Trophoblast cell (in vitro differentiated cells and primary cell): ENCODE data around the gene ORC6.
"Not testable (repeated sequence)": the region's sequence is repeated elsewhere in the genome, so short reads cannot be mapped to it uniquely, and the experiment has no call there.

Experiments used
- DNase-seq, 2 donors: peaks; one replicate each; pipeline ENCODE4 v3.0.0-alpha.2; 2016
- H2AFZ ChIP-seq: 2 replicates; pipeline ENCODE4 v1.6.1; 2013; ENCODE audit warnings: low read length, moderate library complexity, mild to moderate bottlenecking; ENCODE audit not compliant: insufficient read depth, poor library complexity
- H2AK5ac ChIP-seq: 2 replicates; pipeline ENCODE4 v1.6.1; 2013; ENCODE audit warnings: mild to moderate bottlenecking, low read length
- H2BK120ac ChIP-seq: 2 replicates; pipeline ENCODE4 v1.6.1; 2013; ENCODE audit warnings: low read length, mild to moderate bottlenecking, moderate library complexity; ENCODE audit not compliant: insufficient read depth, poor library complexity
- H2BK12ac ChIP-seq: 2 replicates; pipeline ENCODE4 v1.6.1; 2013; ENCODE audit warnings: mild to moderate bottlenecking, low read length, moderate library complexity
- H2BK5ac ChIP-seq: 2 replicates; pipeline ENCODE4 v1.6.1; 2013; ENCODE audit warnings: low read length, low read depth, moderate library complexity, mild to moderate bottlenecking; ENCODE audit not compliant: poor library complexity
- H3K14ac ChIP-seq: 2 replicates; pipeline ENCODE4 v1.6.1; 2013; ENCODE audit warnings: mild to moderate bottlenecking, low read length
- H3K18ac ChIP-seq: 2 replicates; pipeline ENCODE4 v1.6.1; 2013; ENCODE audit warnings: mild to moderate bottlenecking, low read length
- H3K23ac ChIP-seq: 2 replicates; pipeline ENCODE4 v1.6.1; 2013; ENCODE audit warnings: low read length
- H3K27ac ChIP-seq: 2 replicates; pipeline ENCODE4 v1.5.1; 2013; ENCODE audit warnings: low read depth, mild to moderate bottlenecking, inconsistent platforms, low read length, moderate library complexity
- H3K27me3 ChIP-seq: 2 replicates; pipeline ENCODE4 v1.6.1; 2013; ENCODE audit warnings: inconsistent platforms, mild to moderate bottlenecking, low read length, moderate library complexity; ENCODE audit not compliant: insufficient read depth
- H3K36me3 ChIP-seq, 2 experiments: 1 replicate in 1 of 2; 2 replicates in 1 of 2; pipeline ENCODE4 v1.6.1; 2013; ENCODE audit warnings: low read length in 2 of 2, mild to moderate bottlenecking in 2 of 2, moderate library complexity in 1 of 2; ENCODE audit not compliant: insufficient read depth in 2 of 2, control insufficient read depth in 1 of 2
- H3K4ac ChIP-seq: 2 replicates; pipeline ENCODE4 v1.6.1; 2013; ENCODE audit warnings: low read depth, mild to moderate bottlenecking, low read length, moderate library complexity
- H3K4me1 ChIP-seq, 2 experiments: 1 replicate in 1 of 2; 2 replicates in 1 of 2; pipeline ENCODE4 v1.6.1; 2013; ENCODE audit warnings: low read length in 2 of 2, mild to moderate bottlenecking in 2 of 2, moderate library complexity in 1 of 2; ENCODE audit not compliant: insufficient read depth in 2 of 2, control insufficient read depth in 1 of 2
- H3K4me2 ChIP-seq: 2 replicates; pipeline ENCODE4 v1.6.1; 2013; ENCODE audit warnings: inconsistent platforms, mild to moderate bottlenecking, low read length, moderate library complexity
- H3K4me3 ChIP-seq: 2 replicates; pipeline ENCODE4 v1.5.1; 2013; ENCODE audit warnings: mild to moderate bottlenecking, low read depth, low read length, inconsistent platforms
- H3K79me1 ChIP-seq: one replicate; pipeline ENCODE4 v1.6.1; 2013; ENCODE audit warnings: low read length
- H3K79me2 ChIP-seq: 2 replicates; pipeline ENCODE4 v1.6.1; 2013; ENCODE audit warnings: low read length, mild to moderate bottlenecking; ENCODE audit not compliant: control insufficient read depth, insufficient read depth, poor library complexity
- H3K9ac ChIP-seq: 2 replicates; pipeline ENCODE4 v1.6.1; 2013; ENCODE audit warnings: mild to moderate bottlenecking, low read length
- H3K9me3 ChIP-seq: 2 replicates; pipeline ENCODE4 v1.6.1; 2013; ENCODE audit warnings: low read depth, mild to moderate bottlenecking, control low read depth, inconsistent platforms, low read length; ENCODE audit not compliant: insufficient read depth
- H4K12ac ChIP-seq: 2 replicates; pipeline ENCODE4 v1.6.1; 2013; ENCODE audit warnings: low read depth, mild to moderate bottlenecking, low read length, moderate library complexity
- H4K8ac ChIP-seq: 2 replicates; pipeline ENCODE4 v1.6.1; 2013; ENCODE audit warnings: low read depth, mild to moderate bottlenecking, low read length, moderate library complexity
- H4K91ac ChIP-seq: one replicate; pipeline ENCODE4 v1.6.1; 2013; ENCODE audit warnings: low read depth, mild to moderate bottlenecking, low read length, moderate library complexity
- WGBS: extraction: QIAGEN DNeasy Blood & Tissue Kit; methylation state at CpG from one replicate; pipeline ENCODE4 v1.1.7; 2013; ENCODE audit warnings: missing lambda C conversion rate; ENCODE audit not compliant: insufficient read length, insufficient coverage; ENCODE audit errors: extremely low coverage; 5-methylcytosine and 5-hydroxymethylcytosine counted together

ORC6 gene

GRCh38 chr16:46677943-46678342, 11.5 kb upstream of the ORC6 start:
- not testable (repeated sequence) for H3K79me2 ChIP-seq, H3K9ac ChIP-seq, H4K91ac ChIP-seq, H3K4me2 ChIP-seq, H4K12ac ChIP-seq, H3K18ac ChIP-seq, H3K79me1 ChIP-seq, H3K4me1 ChIP-seq, DNase-seq, H2BK12ac ChIP-seq, H3K4me3 ChIP-seq, H2BK120ac ChIP-seq, H2BK5ac ChIP-seq, H3K27ac ChIP-seq, H3K9me3 ChIP-seq, H3K23ac ChIP-seq, H3K27me3 ChIP-seq, H2AFZ ChIP-seq, H3K14ac ChIP-seq, H2AK5ac ChIP-seq, H4K8ac ChIP-seq, H3K4ac ChIP-seq
- H3K36me3 ChIP-seq, result peaks cover 11 to 21% of the 10 kb centered on the region in 2 experiments
- WGBS, result no CpG with 5 or more reads among the region's 1 CpG

- not testable (repeated sequence) for H3K27ac ChIP-seq, H3K4me3 ChIP-seq, H3K27me3 ChIP-seq, H3K9ac ChIP-seq, H3K79me2 ChIP-seq, H3K4ac ChIP-seq, DNase-seq, H3K9me3 ChIP-seq, H2BK12ac ChIP-seq, H2AFZ ChIP-seq, H3K4me1 ChIP-seq, H3K14ac ChIP-seq, H3K23ac ChIP-seq, H4K12ac ChIP-seq, H2BK5ac ChIP-seq, H3K79me1 ChIP-seq, H3K4me2 ChIP-seq, H4K91ac ChIP-seq, H2BK120ac ChIP-seq, H3K18ac ChIP-seq, H4K8ac ChIP-seq, H2AK5ac ChIP-seq
- WGBS, result no CpG with 5 or more reads among the region's 2 CpGs
- H3K36me3 ChIP-seq, result peaks cover 4 to 12% of the 10 kb centered on the region in 2 experiments
Measured at GRCh38 chr16:46681867-46682266, 7.6 kb upstream of the ORC6 start.

DNA sequence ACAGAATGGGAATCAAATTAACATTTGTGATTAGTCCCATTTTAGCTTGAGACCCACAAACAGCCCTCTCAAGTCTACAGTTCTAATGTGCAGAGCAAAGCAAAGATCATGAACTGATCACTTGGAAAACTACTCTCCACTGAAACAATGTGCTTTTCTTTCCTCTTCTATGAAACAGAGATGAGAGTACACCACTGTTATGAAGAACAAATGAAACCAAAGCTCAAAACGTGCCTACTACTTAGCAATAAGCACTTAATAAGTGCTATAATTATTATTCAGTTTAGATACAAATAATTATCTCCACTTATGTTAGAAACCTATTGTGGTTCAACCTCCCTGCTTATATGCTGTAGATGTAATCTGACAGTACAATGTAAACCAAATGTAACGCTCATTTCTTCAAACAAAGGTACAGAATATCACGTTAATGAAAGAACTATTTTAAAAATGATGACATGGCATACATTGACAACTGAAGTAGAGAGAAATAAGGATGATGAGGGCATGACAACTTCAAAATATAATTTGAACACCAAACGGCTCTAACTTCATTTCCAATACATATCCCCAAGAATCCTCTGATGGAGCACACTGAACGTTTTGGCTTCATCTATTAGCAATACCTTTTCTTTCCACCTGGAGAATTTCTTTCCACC, 2.5 kb upstream of the ORC6 start:
- H2BK5ac ChIP-seq, result no peak overlapping the region
- H3K4me2 ChIP-seq, result peak overlapping the region; percentile 76
- H3K4me3 ChIP-seq, result no peak overlapping the region
- no peaks in the 10 kb centered on the region for H3K9me3 ChIP-seq
- no peak overlapping the region for H3K18ac ChIP-seq
- H3K36me3 ChIP-seq, result no peaks in the 10 kb centered on the region
- H3K79me1 ChIP-seq, result peaks cover 14% of the 10 kb centered on the region
- H3K4me1 ChIP-seq, result peaks cover 4 to 13% of the 10 kb centered on the region in 2 experiments
- no peak overlapping the region for H2AFZ ChIP-seq
- no peak overlapping the region for H2AK5ac ChIP-seq
- H3K79me2 ChIP-seq, result peaks cover 19% of the 10 kb centered on the region
- DNase-seq, result no peak
- no peak overlapping the region for H3K23ac ChIP-seq
- H4K8ac ChIP-seq, result no peak overlapping the region
- no peak overlapping the region for H3K9ac ChIP-seq
- no peak overlapping the region for H2BK120ac ChIP-seq
- no peak overlapping the region for H3K27ac ChIP-seq
- no peak overlapping the region for H4K12ac ChIP-seq
- H3K4ac ChIP-seq, result peak overlapping the region; percentile 78
- H3K14ac ChIP-seq, result no peak overlapping the region
- H3K27me3 ChIP-seq, result no peaks in the 10 kb centered on the region
- no peak overlapping the region for H2BK12ac ChIP-seq
- no peak overlapping the region for H4K91ac ChIP-seq
- no CpG with 5 or more reads among the region's 5 CpGs for WGBS

DNA sequence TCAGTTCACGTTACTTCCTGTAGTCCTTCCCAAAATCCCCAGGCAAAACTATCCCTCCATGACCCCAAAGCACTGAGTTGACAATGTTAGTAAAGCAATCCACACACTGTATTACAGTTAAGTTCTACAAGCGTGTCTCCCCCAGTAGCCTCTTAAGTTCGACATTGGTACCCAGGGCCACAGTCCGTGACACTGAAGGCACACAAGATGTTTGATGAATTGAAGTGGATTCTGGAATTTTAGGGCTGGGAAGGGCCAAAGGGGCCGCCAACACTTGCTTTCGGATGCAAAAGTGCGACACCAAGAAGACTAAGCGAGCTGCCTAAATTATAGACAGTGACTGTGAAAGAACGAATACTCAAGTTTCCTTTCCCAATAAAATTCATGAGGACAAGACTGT, 2.0 kb upstream of the ORC6 start:
- Histone ChIP-seq H4K12ac (no peak overlapping the region), H3K4me1 (peaks cover 4 to 13% of the 10 kb centered on the region in 2 experiments), H4K91ac (no peak overlapping the region), H3K18ac (no peak overlapping the region), H3K14ac (no peak overlapping the region), H2BK5ac (no peak overlapping the region), H2AK5ac (no peak overlapping the region), H3K9ac (peak overlapping the region; percentile 67), H3K36me3 (peaks cover 2% of the 10 kb centered on the region in 2 experiments), H3K4me2 (peak overlapping the region; percentile 76), H2BK12ac (no peak overlapping the region), H3K79me2 (peaks cover 19% of the 10 kb centered on the region), H3K9me3 (no peaks in the 10 kb centered on the region), H3K27me3 (no peaks in the 10 kb centered on the region), H4K8ac (no peak overlapping the region), H3K4me3 (peak overlapping the region; percentile 55), H2AFZ (no peak overlapping the region), H3K79me1 (peaks cover 14% of the 10 kb centered on the region), H2BK120ac (no peak overlapping the region), H3K27ac (no peak overlapping the region), H3K23ac (peak overlapping the region; percentile 17), H3K4ac (peak overlapping the region; percentile 25)
- no CpG with 5 or more reads among the region's 9 CpGs for WGBS
- DNase-seq, result no peak
